H1 (cell line): ENCODE data around the gene LYRM4. TPM values are rescaled to one million over a fixed set of nuclear protein-coding genes. Genes with fewer than 3 reads are reported as not detected.

Experiments
- BACH1 ChIP-seq: IDR thresholded peaks from 2 replicates; pipeline ENCODE4 v1.6.1; 2012; ENCODE audit warnings: low read length, improper control_type of control experiment
- CBX5 ChIP-seq: fragments of 300-800, 300-1000 bp; sonication (generic); IDR thresholded peaks from 2 replicates; pipeline ENCODE4 v1.7.1; 2016; ENCODE audit warnings: antibody characterized with exemption, low read length, low read depth
- CHD2 ChIP-seq: IDR thresholded peaks from 2 replicates; pipeline ENCODE4 v1.6.1; 2012; ENCODE audit warnings: low read length, improper control_type of control experiment
- CHD7 ChIP-seq: fragments of 300-600 bp; sonication (generic); IDR thresholded peaks from 2 replicates; pipeline ENCODE4 v1.7.1; 2012; ENCODE audit warnings: low read length, moderate library complexity, mild to moderate bottlenecking, inconsistent platforms; ENCODE audit not compliant: insufficient replicate concordance
- JUN ChIP-seq: IDR thresholded peaks from 2 replicates; pipeline ENCODE4 v1.6.1; 2011; ENCODE audit warnings: low read depth, mild to moderate bottlenecking, improper control_type of control experiment, low read length
- JUND ChIP-seq: IDR thresholded peaks from 2 replicates; pipeline ENCODE4 v1.6.1; 2011; ENCODE audit warnings: mild to moderate bottlenecking, improper control_type of control experiment, low read length
- KDM4A ChIP-seq: IDR thresholded peaks from one replicate; pipeline ENCODE4 v1.7.1; 2012; ENCODE audit warnings: low read depth, mild to moderate bottlenecking, moderate library complexity, low read length, inconsistent platforms; ENCODE audit not compliant: severe bottlenecking
- KDM5A ChIP-seq: fragments of 200-600 bp; IDR thresholded peaks from 2 replicates; pipeline ENCODE4 v1.7.1; 2012; ENCODE audit warnings: mild to moderate bottlenecking, low read length, inconsistent platforms, mixed read lengths
- POU5F1 ChIP-seq: IDR thresholded peaks from 2 replicates; pipeline ENCODE4 v1.6.1; 2011; ENCODE audit warnings: low read depth, mild to moderate bottlenecking, low read length, moderate library complexity
- SP4 ChIP-seq: IDR thresholded peaks from 2 replicates; pipeline ENCODE4 v1.6.1; 2012; ENCODE audit warnings: low read length, inconsistent platforms
- SRF ChIP-seq: IDR thresholded peaks from 2 replicates; pipeline ENCODE4 v1.6.1; 2011; ENCODE audit warnings: mild to moderate bottlenecking, low read depth, low read length, moderate library complexity
- ZNF274 ChIP-seq: IDR thresholded peaks from 2 replicates; pipeline ENCODE4 v1.7.0; 2012; ENCODE audit warnings: low read length, borderline replicate concordance; ENCODE audit errors: extremely low read depth
- polyA plus RNA-seq, 7 experiments: library from polyadenylated mRNA; depleted of rRNA in 3 of 7; stranded (reverse) in 5 of 7; unstranded in 2 of 7; fragments of >200 nt in 5 of 7; fragments of 200-250 nt in 2 of 7; gene quantifications; 1 replicate in 5 of 7; 2 replicates in 1 of 7; 4 replicates in 1 of 7; pipeline versions ENCODE4 v1.2.1 to v1.2.3, GENCODE V29; 2011 to 2013; ENCODE audit warnings: missing spikeins in 2 of 7, mixed read lengths in 2 of 7
- total RNA-seq: library from RNA; stranded (reverse); fragmentation: NEBNext Ultra II Directional; extraction: Animal tissue kit (Norgen Biotek cat#: 25700); gene quantifications from 2 replicates; pipeline ENCODE4 v1.2.1, GENCODE V29; 2021

LYRM4 gene
- total and polyA plus RNA-seq, 2 of the 8 experiments (the other 6 are each of a cell fraction or from before 2014, with no cell fraction given): 56.6 to 62.8 TPM

GRCh38 chr6:5142131-5142530, 118.6 kb downstream of the LYRM4 start (continued):
- TF ChIP-seq CHD7 (no peak), BACH1 (no peak), CBX5 (no peak), JUN (no peak), ZNF274 (no peak), CHD2 (no peak), POU5F1 (no peak), SP4 (no peak), KDM5A (no peak), KDM4A (no peak), SRF (no peak), JUND (no peak)
